DMS53 treated with DMSO at 0.1 percent for 48 hours (cell line): ENCODE data around the gene SOS1.

Source experiments
- DNase-seq: peaks from one replicate; lab custom pipeline; 2025; ENCODE audit not compliant: unreplicated experiment; lab: John Stamatoyannopoulos, UW

Gene SOS1

GRCh38 chr2:39033980-39034379 lies 86.9 kb downstream of the SOS1 start:
- no peak for DNase-seq

GRCh38 chr2:39027421-39027820 lies 93.4 kb downstream of the SOS1 start:
- no peak for DNase-seq

- DNase-seq, result no peak
Observed at GRCh38 chr2:39024833-39025232, 96.0 kb downstream of the SOS1 start.

- no peak for DNase-seq
Observed at GRCh38 chr2:39023649-39024048, 97.2 kb downstream of the SOS1 start.

- no peak for DNase-seq
Observed at GRCh38 chr2:39022642-39023235, 98.1 kb downstream of the SOS1 start.

GRCh38 chr2:39020383-39020782 lies 100.5 kb downstream of the SOS1 start:
- no peak for DNase-seq

GRCh38 chr2:39018638-39019037 lies 102.2 kb downstream of the SOS1 start:
- no peak for DNase-seq

GRCh38 chr2:39017334-39017733 lies 103.5 kb downstream of the SOS1 start:
- DNase-seq, result no peak

GRCh38 chr2:39015424-39015823 lies 105.4 kb downstream of the SOS1 start:
- DNase-seq, result no peak

GRCh38 chr2:39013871-39014270 lies 107.0 kb downstream of the SOS1 start:
- no peak for DNase-seq

GRCh38 chr2:39008665-39009064 lies 112.2 kb downstream of the SOS1 start:
- DNase-seq, result no peak

GRCh38 chr2:39007875-39008504 lies 112.9 kb downstream of the SOS1 start:
- no peak for DNase-seq

- DNase-seq, result no peak
Observed at GRCh38 chr2:39000552-39000951, 120.3 kb downstream of the SOS1 start.

- DNase-seq, result no peak
Observed at GRCh38 chr2:38997781-38998180, 123.1 kb downstream of the SOS1 start.

- DNase-seq, result no peak
Observed at GRCh38 chr2:38991899-38992298, 129.0 kb downstream of the SOS1 start.

- no peak for DNase-seq
Observed at GRCh38 chr2:38988716-38989115, 132.1 kb downstream of the SOS1 start.

GRCh38 chr2:38982498-38982897 lies 138.4 kb downstream of the SOS1 start:
- no peak for DNase-seq

GRCh38 chr2:38981670-38982357 lies 139.0 kb downstream of the SOS1 start:
- DNase-seq, result no peak

GRCh38 chr2:38981003-38981669 lies 139.7 kb downstream of the SOS1 start:
- no peak for DNase-seq

GRCh38 chr2:38978908-38979307 lies 141.9 kb downstream of the SOS1 start:
- DNase-seq, result no peak

- no peak for DNase-seq
Observed at GRCh38 chr2:38978296-38978903, 142.5 kb downstream of the SOS1 start.

GRCh38 chr2:38977047-38977446 lies 143.8 kb downstream of the SOS1 start:
- no peak for DNase-seq
